ENCODE measurements around the gene FAM170B.

FAM170B gene

GRCh38 chr10:49116509-49117375 is 17.1 kb downstream of the FAM170B start:
- H3K4me2 ChIP-seq: peak overlapping the region in 7 of 11 experiments; percentile 24 to 43 (median 34); a peak in 7 of 22 replicates
- TF ChIP-seq Cebpa-rat (IDR thresholded peaks at IDR 0.05): no peak
- no peak overlapping the region for H3K27ac ChIP-seq
- peaks cover 0 to 13% (median 9%) of the 10 kb centered on the region in 10 experiments; a peak in 11 of 20 replicates for H3K4me1 ChIP-seq
- H3K9me3 ChIP-seq (replicated peaks in 1 of 11): no peaks in the 10 kb centered on the region
- no peak overlapping the region for H3K9ac ChIP-seq
- no peaks in the 10 kb centered on the region; a peak in 1 of 22 replicates for H4K20me1 ChIP-seq
- H3K36me3 ChIP-seq: no peaks in the 10 kb centered on the region
- no peak overlapping the region for H3K4me3 ChIP-seq
- H3K27me3 ChIP-seq: peaks cover 35 to 46% (median 40%) of the 10 kb centered on the region in 11 experiments

GRCh38 chr10:49115796-49116508 is 17.9 kb downstream of the FAM170B start:
- H3K4me3 ChIP-seq: no peak overlapping the region
- no peak overlapping the region for H3K9ac ChIP-seq
- H4K20me1 ChIP-seq: no peaks in the 10 kb centered on the region; a peak in 1 of 22 replicates
- H3K27ac ChIP-seq: no peak overlapping the region
- peaks cover 35 to 46% (median 40%) of the 10 kb centered on the region in 11 experiments for H3K27me3 ChIP-seq
- H3K4me1 ChIP-seq: peaks cover 0 to 13% (median 9%) of the 10 kb centered on the region in 10 experiments; a peak in 11 of 20 replicates
- peak overlapping the region in 7 of 11 experiments; percentile 24 to 43 (median 34); a peak in 10 of 22 replicates for H3K4me2 ChIP-seq
- no peaks in the 10 kb centered on the region for H3K9me3 ChIP-seq (replicated peaks in 1 of 11)
- no peak for TF ChIP-seq Cebpa-rat (IDR thresholded peaks at IDR 0.05)
- no peaks in the 10 kb centered on the region for H3K36me3 ChIP-seq

DNA sequence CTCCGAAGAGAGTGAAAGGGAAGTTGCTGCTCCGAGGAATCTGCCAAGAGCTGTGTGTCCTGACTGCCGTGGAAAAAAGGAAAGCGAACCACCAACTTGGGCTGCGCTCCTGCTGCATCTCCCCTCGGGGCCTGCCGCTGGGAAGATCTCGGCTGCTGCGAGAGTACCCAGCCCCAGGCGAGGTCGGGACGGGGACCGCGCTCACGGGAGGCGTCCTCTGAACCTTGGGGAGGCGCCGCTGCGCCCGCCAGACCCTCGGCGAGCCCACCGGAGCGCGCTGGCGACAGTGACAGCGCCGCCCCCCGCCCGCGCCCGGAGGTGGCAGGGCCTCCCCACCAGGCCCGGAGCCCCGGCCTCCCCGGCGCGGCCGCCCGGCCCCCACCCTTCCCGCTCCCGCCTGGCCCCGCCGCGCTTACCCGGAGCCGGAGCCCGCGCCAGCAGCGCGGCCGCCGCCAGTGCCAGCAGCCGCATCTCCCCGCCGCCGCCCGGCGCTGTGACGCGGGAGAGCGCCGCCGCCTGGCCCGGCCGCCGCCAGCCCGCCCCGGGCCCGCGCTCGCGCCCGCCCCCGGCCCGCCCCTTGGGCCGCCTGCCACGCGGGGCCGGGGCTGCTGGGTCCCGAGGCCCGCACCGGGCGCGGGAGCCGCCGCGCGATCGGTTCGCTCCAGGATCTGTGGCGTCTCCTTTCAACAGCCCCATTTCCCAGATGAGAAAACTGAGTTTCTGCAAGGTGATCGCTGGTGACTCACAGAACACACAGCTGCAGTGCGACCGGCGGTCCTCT is 18.6 kb downstream of the FAM170B start, which contains the start of gene VSTM4:
Gene VSTM4, minus strand, starts transcription at position 508 of the 781 bp plus-strand sequence. Its CDS starts 37 bp downstream, at position 471.
- Histone ChIP-seq H3K27me3 (peaks cover 35 to 46% (median 40%) of the 10 kb centered on the region in 11 experiments), H3K4me2 (peak within 1 kb of the TSS in 9 of 11 experiments; percentile 16 to 43 (median 34); a peak in 12 of 22 replicates), H3K4me3 (no peak within 1 kb of the TSS), H3K9me3 (replicated peaks in 1 of 11) (no peaks in the 10 kb centered on the region), H3K27ac (no peak within 1 kb of the TSS), H4K20me1 (no peaks in the 10 kb centered on the region; a peak in 1 of 22 replicates), H3K36me3 (no peaks in the 10 kb centered on the region), H3K9ac (no peak within 1 kb of the TSS), H3K4me1 (peaks cover 0 to 13% (median 9%) of the 10 kb centered on the region in 10 experiments; a peak in 11 of 20 replicates)
- no peak for TF ChIP-seq Cebpa-rat (IDR thresholded peaks at IDR 0.05)

- Histone ChIP-seq H3K9me3 (replicated peaks in 1 of 11) (no peaks in the 10 kb centered on the region), H4K20me1 (no peaks in the 10 kb centered on the region; a peak in 1 of 22 replicates), H3K9ac (no peak overlapping the region), H3K4me1 (peaks cover 0 to 13% (median 9%) of the 10 kb centered on the region in 10 experiments; a peak in 11 of 20 replicates), H3K36me3 (no peaks in the 10 kb centered on the region), H3K4me3 (no peak overlapping the region), H3K4me2 (peak overlapping the region in 1 of 11 experiments; percentile 33; a peak in 1 of 22 replicates), H3K27me3 (peaks cover 35 to 46% (median 40%) of the 10 kb centered on the region in 11 experiments), H3K27ac (no peak overlapping the region)
- no peak for TF ChIP-seq Cebpa-rat (IDR thresholded peaks at IDR 0.05)
Measured at GRCh38 chr10:49114718-49115014, 19.2 kb downstream of the FAM170B start.

DNA sequence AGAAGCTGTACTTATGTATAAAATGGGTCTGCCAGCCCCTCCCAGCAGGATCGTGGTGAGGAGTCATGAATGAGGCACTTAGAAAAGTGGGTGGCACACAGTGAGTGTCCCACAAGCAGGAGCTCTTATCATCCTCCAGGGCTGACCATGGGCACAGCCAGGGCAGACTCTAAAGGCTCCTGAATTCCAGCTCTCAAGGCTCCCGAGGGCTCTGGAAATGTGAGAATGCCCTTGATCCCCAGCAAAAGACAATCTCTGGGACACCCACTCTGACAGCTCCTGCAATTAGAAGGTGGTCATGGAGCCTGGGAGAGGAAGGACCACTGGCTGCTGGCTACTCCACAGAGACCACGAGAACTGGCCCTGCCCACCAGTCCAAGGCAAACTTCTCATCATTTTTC is 20.1 kb downstream of the FAM170B start:
- TF ChIP-seq Cebpa-rat (IDR thresholded peaks at IDR 0.05): no peak
- Histone ChIP-seq H3K27me3 (peaks cover 35 to 46% (median 40%) of the 10 kb centered on the region in 11 experiments), H3K36me3 (no peaks in the 10 kb centered on the region), H3K4me2 (no peak overlapping the region), H4K20me1 (no peaks in the 10 kb centered on the region; a peak in 1 of 22 replicates), H3K27ac (no peak overlapping the region), H3K4me1 (peaks cover 0 to 13% (median 9%) of the 10 kb centered on the region in 10 experiments; a peak in 11 of 20 replicates), H3K9me3 (replicated peaks in 1 of 11) (no peaks in the 10 kb centered on the region), H3K4me3 (no peak overlapping the region), H3K9ac (no peak overlapping the region)

- Histone ChIP-seq H3K27me3 (peaks cover 35 to 46% (median 40%) of the 10 kb centered on the region in 11 experiments), H3K9ac (no peak overlapping the region), H4K20me1 (no peaks in the 10 kb centered on the region; a peak in 1 of 22 replicates), H3K36me3 (no peaks in the 10 kb centered on the region), H3K4me2 (no peak overlapping the region), H3K9me3 (replicated peaks in 1 of 11) (no peaks in the 10 kb centered on the region), H3K4me1 (peaks cover 0 to 13% (median 9%) of the 10 kb centered on the region in 10 experiments; a peak in 11 of 20 replicates), H3K4me3 (no peak overlapping the region), H3K27ac (no peak overlapping the region)
- TF ChIP-seq Cebpa-rat (IDR thresholded peaks at IDR 0.05): no peak
Measured at GRCh38 chr10:49112851-49113250, 21.0 kb downstream of the FAM170B start.

DNA sequence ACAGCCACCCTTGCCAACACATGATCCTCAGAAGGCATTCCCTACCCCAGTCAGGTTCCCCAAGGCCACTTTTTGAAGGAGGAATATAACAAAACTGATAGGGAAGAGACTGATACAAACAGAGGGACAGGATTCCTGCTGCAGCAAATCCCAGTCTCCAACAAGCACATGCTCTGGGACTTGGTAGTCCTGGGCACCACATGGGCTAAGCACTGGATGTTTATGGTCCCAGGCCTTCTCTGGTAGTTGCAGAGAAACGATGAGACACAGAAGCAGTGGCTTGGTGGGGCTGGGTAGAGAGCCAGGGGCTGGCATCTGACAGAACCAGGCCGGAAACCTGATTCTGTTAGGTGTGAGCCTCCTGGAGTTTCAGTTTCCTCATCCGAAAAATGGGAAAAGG is 21.7 kb downstream of the FAM170B start:
- Histone ChIP-seq H3K36me3 (no peaks in the 10 kb centered on the region), H3K4me2 (no peak overlapping the region), H3K4me3 (no peak overlapping the region), H4K20me1 (no peaks in the 10 kb centered on the region; a peak in 1 of 22 replicates), H3K27me3 (peaks cover 35 to 43% (median 38%) of the 10 kb centered on the region in 11 experiments), H3K27ac (no peak overlapping the region), H3K9ac (no peak overlapping the region), H3K9me3 (replicated peaks in 1 of 11) (no peaks in the 10 kb centered on the region), H3K4me1 (peaks cover 0 to 13% (median 9%) of the 10 kb centered on the region in 10 experiments; a peak in 11 of 20 replicates)
- TF ChIP-seq Cebpa-rat (IDR thresholded peaks at IDR 0.05): no peak

GRCh38 chr10:49111320-49111698 is 22.5 kb downstream of the FAM170B start:
- Histone ChIP-seq H3K4me1 (peaks cover 0 to 8% (median 7%) of the 10 kb centered on the region in 10 experiments; a peak in 13 of 20 replicates), H3K4me3 (no peak overlapping the region), H3K27me3 (peaks cover 30 to 38% (median 32%) of the 10 kb centered on the region in 11 experiments), H3K36me3 (no peaks in the 10 kb centered on the region), H3K27ac (no peak overlapping the region), H3K9me3 (replicated peaks in 1 of 11) (no peaks in the 10 kb centered on the region), H3K9ac (no peak overlapping the region), H4K20me1 (no peaks in the 10 kb centered on the region; a peak in 1 of 22 replicates), H3K4me2 (no peak overlapping the region)
- no peak for TF ChIP-seq Cebpa-rat (IDR thresholded peaks at IDR 0.05)

Data from BLaER1 treated with 17β-estradiol and CSF1 and Interleukin-3, amounts not matched to agents 10 nM and 100 nM (cell line).